NT2/D1 (cell line): ENCODE results near the gene FAM72B.
"Not testable (repeated sequence)": the region's sequence is repeated elsewhere in the genome, so short reads cannot be mapped to it uniquely, and the experiment has no call there.

Experiments used
- SUZ12 ChIP-seq: IDR thresholded peaks from 2 replicates; pipeline ENCODE4 v1.6.1; 2011; ENCODE audit not compliant: insufficient read length, insufficient read depth; ENCODE audit errors: extremely low read depth
- YY1 ChIP-seq: IDR thresholded peaks from 2 replicates; pipeline ENCODE4 v1.6.1; 2011; ENCODE audit not compliant: insufficient read length, insufficient read depth
- ZNF274 ChIP-seq: IDR thresholded peaks from 2 replicates; pipeline ENCODE4 v1.6.1; 2011; ENCODE audit warnings: mild to moderate bottlenecking, low read depth, low read length

GRCh38 chr1:121214544-121215156 is 30.5 kb upstream of the FAM72B start:
- not testable (repeated sequence) for TF ChIP-seq YY1, SUZ12, ZNF274
